Limb (tissue), 2 donors: ENCODE results near the gene MAP7.
"Not testable (repeated sequence)": the region's sequence is repeated elsewhere in the genome, so short reads cannot be mapped to it uniquely, and the experiment has no call there.

Experiments used
- DNase-seq, 2 donors: peaks; one replicate each; pipeline ENCODE4 v3.0.0-alpha.2; 2016; ENCODE audit errors: extremely low spot score in 2 of 2

Gene MAP7

GRCh38 chr6:136308469-136308868, 241.8 kb downstream of the MAP7 start:
- DNase-seq: not testable (repeated sequence)

GRCh38 chr6:136307351-136307750, 242.9 kb downstream of the MAP7 start:
- DNase-seq: no peak

GRCh38 chr6:136306466-136306865, 243.8 kb downstream of the MAP7 start:
- no peak for DNase-seq

- DNase-seq: no peak
Measured at GRCh38 chr6:136304410-136304809, 245.8 kb downstream of the MAP7 start.

GRCh38 chr6:136303516-136303915, 246.7 kb downstream of the MAP7 start:
- DNase-seq: no peak

GRCh38 chr6:136294621-136295020, 255.6 kb downstream of the MAP7 start:
- no peak for DNase-seq
